Measurements from ENCODE around the gene PTGES.
"Not testable (repeated sequence)": the region's sequence is repeated elsewhere in the genome, so short reads cannot be mapped to it uniquely, and the experiment has no call there.

PTGES gene

GRCh38 chr9:129769669-129770068, 16.8 kb upstream of the PTGES start:
- no peak for DNase-seq

DNA sequence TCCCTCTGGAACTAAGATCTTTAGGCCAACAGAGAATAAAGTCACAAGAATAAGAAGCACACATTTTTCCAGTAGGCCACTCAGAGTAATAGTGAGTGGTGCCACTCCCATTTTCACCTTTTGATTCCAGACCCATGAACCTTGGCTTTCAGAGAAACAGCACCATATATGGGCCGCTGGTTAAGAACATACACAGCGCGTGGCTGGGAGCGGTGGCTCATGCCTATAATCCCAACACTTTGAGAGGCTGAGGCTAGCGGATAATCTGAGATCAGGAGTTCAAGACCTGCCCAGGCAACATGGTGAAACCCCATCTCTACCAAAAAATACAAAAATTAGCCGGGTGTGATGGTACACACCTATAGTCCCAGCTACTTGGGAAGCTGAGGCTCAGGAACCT, 15.6 kb upstream of the PTGES start:
- DNase-seq, result no peak

DNA sequence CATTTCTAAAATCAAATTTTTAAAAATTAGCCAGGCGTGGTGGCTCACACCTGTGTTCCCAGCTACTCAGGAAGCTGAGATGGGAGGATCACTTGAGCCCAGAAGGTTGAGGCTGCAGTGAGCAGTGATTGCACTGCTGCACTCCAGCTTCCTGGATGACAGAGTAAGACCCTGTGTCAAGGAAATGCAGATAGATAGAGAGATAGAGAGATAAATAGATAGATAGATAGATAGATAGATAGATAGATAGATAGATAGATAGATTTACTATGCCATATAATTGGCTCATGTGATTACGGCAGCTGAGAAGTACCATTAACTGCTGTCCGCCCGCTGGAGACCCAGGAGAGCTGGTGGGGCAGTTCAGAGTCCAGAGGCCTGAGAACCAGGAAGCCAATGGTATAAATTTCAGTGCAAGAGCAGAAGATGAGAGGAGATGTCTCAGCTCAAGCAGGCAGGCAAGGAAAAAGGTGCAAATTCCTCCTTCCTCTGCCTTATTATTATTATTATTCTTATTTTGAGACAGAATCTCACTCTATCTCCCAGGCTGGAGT, 13.0 kb upstream of the PTGES start:
- no peak for DNase-seq

GRCh38 chr9:129762985-129763926, 10.4 kb upstream of the PTGES start:
- DNase-seq, result no peak

DNA sequence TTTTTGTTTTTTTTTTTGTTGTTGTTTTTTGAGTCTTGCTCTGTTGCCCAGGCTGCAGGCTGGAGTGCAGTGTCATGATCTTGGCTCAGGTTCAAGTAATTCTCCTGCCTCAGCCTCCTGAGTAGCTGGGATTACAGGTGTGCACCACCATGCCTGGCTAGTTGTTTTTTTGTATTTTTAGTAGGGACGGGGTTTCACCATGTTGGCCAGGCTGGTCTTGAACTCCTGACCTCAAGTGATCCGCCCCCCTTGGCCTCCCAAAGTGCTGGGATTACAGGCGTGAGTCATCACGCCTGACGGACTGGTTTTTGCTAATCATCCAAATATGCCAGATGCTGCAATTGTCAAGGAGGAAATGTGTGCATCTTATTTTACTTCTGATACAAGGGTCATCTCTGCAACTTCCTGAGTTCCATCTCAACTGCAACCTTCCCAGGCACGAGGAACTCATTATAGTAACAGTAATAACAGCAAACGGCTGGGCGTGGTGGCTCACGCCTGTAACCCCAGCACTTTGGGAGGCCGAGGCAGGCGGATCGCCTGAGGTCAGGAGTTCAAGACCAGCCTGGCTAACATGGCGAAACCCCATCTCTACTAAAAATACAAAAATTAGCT, 9.6 kb upstream of the PTGES start:
- not testable (repeated sequence) for DNase-seq

DNA sequence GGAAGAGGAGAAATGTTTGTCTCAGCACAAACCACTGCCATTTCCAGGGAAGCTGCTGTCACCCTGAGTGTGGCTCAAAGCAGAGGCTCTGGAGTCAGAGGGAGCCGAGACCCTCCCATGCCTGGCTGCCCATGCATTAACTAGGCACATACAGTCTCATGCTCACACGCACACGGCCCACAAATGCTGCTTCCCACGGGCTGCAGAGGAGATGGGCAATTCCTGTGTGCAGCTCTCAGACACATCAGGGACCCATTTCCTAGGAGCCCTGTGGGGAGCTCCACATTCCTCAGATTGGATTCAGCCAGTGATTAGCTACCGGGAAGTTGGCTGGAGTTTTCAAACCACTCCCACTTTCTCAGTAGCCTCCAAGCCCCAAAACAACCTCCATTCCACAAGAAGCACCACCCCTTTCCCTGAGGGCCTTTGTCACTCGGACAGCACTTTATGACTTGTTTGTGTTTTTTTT, 9.1 kb upstream of the PTGES start:
- no peak for DNase-seq

GRCh38 chr9:129761293-129761900, 8.6 kb upstream of the PTGES start:
- no peak for DNase-seq

- not testable (repeated sequence) for DNase-seq
Observed at GRCh38 chr9:129760784-129761183, 7.9 kb upstream of the PTGES start.

GRCh38 chr9:129759804-129760502, 7.1 kb upstream of the PTGES start:
- no peak for DNase-seq

DNA sequence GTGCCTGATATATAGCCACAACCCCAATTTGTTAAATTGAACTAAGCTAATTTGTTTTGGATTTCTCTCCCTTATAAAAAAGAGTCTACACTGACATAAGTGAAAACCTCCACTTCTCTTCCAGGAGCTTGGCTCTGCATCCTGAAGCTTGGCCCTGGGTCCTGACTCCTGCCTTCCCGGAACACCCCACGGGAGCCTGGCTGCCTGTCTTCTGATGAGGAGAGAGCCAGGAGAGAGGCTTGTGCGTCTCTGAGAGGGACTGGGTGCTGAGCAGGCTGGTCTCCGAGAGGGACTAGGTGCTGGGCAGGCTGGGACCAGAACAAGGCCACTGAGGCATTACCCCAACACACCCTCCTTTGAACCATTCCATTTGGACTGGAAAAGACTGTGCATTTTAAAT, 6.5 kb upstream of the PTGES start:
- no peak for DNase-seq

GRCh38 chr9:129757045-129757444, 4.2 kb upstream of the PTGES start:
- DNase-seq, result no peak

DNA sequence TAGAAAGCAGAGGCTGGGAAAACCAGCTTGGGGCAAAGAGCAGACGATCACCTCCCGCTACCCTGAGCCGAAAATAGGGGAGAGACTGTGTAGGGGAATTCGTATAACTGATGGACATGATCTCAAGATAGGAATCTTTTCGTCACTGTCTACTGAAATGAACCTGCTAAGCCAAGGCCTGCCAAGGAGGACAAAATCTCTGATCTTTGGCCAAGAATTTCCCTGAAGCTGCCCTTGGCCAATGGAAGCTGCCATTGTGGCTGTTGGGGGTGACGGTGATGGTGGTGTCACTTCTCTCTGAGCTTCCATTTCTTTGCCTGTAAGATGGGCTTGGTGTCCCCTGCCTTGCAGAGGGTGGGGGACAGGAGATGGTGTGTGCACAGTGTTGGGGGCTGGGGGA, 3.3 kb upstream of the PTGES start:
- DNase-seq, result no peak

GRCh38 chr9:129755151-129755550, 2.3 kb upstream of the PTGES start:
- no peak for DNase-seq

DNA sequence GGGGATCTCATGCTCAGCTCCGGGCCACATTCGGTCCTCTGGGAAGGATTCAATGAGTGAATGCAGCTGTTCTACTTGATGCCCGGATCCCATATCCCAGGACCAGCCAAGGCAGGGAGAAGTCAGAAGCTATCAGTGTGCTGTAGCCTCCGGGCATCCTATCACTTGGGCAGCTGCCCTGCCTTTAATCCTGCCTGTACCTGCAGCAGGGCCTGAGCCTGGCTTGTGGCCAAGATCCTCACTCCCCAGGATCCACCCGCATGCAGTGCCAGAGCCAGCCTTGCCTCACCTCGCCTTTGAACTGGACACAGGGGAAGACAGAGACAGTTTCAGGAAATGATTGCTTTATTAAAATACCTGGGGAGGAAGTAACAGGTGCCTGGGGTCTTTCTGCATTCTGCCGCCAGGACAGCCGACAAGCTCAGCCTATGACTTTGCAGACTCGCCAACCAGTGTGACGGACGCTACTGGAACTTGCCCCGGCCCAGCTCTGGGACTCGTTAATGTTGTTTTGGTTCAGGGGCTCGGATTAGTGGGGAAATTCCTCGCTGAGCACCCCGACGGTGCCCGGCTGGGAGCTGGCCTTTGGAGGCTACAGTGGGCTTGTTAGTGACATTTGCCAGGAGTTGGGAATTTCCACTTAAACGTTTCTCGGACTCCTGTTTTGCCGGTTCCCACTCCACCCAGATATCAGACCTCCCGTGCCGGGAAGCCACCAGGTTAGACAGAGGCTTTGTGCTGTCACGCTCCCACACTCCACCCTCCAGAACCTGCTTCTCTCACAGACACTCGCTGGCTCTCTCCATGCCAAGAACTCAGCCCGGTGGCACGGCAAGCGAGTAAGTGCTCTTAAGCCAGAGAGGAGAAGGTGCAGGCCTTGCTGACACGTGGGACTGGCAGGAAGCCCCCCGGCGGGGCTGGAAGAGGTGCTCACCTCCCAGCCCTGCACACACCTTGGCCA, 721 bp downstream of the PTGES start:
- DNase-seq, result no peak

DNA sequence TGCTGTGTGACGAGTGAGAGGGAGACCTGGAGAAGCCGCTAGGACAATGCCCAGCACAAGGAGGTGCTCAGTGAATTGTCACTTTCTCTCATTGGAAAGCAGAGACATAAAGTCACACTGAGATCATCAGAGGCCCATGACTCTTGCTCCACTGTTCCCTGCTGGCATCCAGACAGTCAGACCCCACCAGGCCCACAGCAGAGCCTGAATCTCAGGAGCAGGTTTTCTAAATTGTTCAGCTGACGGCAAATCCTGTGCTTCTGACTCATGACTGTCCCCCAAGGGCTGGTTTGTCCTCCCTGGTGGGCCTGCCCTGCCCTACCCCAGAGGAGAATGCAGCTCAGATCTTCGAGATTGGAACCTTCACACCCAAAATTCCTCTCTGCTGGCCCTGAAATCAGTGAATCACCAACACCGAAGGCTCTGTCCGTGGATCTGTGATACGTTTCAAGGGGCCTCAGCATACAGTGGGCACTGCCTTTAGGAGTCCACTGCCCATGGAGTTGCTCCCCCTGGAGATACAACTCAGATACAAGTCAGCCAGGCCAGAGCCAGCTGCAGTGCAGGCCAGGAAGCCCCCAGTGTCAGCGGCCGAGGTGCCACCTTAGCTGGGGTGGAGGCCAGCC, 2.7 kb downstream of the PTGES start:
- DNase-seq, result no peak

DNA sequence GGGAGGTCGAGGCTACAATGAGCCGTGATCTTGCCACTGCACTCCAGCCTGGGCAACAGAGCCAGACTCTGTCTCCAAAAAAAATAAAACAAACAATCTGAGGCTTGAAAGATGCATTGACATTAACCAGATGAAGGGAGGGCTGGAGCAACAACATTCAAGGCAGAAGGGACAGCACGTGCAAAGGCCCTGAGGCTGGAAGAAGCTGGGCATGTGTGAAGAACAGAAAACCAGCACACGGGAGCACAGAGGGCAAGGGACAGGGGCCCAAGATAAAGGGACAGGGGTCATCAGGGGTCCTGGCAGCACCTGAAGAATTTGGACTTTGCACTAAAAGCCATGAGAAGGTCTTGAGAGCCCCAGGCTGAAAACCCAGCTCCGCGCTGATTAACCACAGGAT, 3.3 kb downstream of the PTGES start:
- DNase-seq, result no peak

DNA sequence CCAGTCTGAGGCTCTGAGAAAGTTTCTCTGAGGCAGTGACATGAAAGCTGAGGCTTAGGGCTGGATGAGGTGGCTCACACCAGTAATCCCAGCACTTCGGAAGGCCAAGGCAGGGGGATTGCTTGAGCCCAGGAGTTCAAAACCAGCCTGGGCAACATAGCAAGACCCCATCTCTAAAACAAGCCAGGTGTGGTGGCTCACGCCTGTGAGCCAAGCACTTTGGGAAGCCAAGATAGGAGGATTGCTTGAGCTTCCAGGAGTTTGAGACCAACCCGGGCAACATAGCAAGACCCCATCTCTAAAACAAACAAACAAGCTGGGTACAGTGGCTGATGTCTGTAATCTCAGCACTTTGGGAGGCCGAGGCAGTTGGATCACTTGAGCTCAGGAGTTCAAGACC, 3.8 kb downstream of the PTGES start:
- not testable (repeated sequence) for DNase-seq

DNA sequence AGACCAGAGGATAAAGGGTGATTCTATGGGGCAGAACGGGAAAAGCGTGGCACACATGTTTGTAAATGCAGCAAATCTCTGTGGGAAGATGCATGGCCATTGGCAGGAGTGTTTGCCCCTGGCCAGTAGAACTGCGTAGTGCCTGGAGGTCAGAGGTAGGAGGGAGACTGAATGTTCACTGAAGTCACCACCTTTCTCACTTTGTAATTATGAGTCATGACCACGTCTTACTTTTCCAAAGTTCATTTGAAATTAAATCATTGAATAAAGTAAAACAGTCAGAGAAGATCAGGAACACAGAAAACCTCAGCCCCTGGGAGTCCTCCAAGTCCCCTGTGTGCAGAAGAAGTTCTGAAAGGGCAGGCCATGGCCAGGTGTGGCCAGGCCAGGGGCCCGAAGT, 4.6 kb downstream of the PTGES start:
- no peak for DNase-seq

GRCh38 chr9:129746092-129746777, 6.6 kb downstream of the PTGES start:
- no peak for DNase-seq

GRCh38 chr9:129745200-129745599, 7.6 kb downstream of the PTGES start:
- DNase-seq, result no peak
